HG03095 (cell line): ENCODE data around the gene CRYBB1.
"Not testable (repeated sequence)": the region's sequence is repeated elsewhere in the genome, so short reads cannot be mapped to it uniquely, and the experiment has no call there.

Source experiments
- ATAC-seq: cut with Tn5 transposase; IDR thresholded peaks from one replicate; pipeline ENCODE4 v1.9.1; 2021; ENCODE audit warnings: moderate library complexity; ENCODE audit not compliant: unreplicated experiment

CRYBB1 gene

GRCh38 chr22:26642465-26643417 lies 24.9 kb upstream of the CRYBB1 start:
- ATAC-seq = no peak

GRCh38 chr22:26636296-26636695 lies 18.5 kb upstream of the CRYBB1 start:
- ATAC-seq = no peak

- no peak for ATAC-seq
Measured at GRCh38 chr22:26635117-26635516, 17.3 kb upstream of the CRYBB1 start.

GRCh38 chr22:26634189-26634588 lies 16.4 kb upstream of the CRYBB1 start:
- ATAC-seq = no peak

GRCh38 chr22:26632422-26633155 lies 14.8 kb upstream of the CRYBB1 start:
- no peak for ATAC-seq

DNA sequence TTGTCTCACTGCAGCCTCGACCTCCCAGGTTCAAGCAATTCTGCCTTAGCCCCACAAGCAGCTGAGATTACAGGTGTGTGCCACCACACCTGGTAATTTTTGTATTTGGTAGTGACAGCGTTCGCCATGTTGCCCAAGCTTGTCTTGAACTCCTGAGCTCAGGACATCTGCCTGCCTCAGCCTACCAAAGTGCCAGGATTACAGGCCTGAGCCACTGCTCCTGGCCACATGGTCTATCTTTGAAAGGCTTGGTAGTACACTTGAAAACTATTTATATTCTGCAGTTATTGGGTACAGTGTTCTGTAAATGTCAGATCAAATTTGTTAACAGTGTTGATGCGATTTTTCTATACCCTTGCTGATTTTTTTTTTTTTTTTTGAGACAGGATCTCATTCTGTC lies 13.5 kb upstream of the CRYBB1 start:
- ATAC-seq = no peak

DNA sequence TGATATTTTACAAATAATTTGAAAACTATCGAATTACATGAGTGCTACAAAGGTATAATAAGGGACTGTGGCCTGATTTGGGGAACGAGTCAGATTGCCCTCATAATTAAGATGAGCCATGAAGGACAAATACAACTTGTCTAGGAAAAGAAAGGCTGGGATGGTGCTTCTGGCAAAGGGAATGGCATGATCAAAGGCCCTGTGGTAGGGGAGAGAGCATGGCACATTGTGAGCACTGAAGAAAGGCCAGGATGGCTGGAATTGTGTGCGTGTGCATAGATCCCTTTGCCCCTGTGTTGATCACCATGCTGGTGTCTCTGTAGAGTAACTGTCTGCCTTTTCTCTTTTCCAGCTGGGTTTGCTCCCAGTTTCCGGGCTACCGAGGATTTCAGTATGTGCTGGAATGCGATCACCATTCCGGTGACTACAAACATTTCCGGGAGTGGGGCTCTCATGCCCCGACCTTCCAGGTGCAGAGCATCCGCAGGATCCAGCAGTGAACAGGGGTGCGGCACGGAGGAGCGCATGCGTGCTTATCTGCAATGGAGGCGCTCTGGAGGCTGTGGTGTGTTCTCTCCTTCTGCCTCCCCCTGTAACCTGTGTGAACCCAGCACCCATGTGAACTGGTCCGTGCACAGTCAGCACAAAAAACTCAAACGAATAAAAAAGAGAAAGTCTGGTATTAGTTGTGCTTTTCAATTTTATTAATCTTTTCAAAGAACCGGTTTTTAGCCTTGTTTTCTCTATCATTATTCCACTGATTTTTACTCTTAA lies 12.3 kb upstream of the CRYBB1 start:
- ATAC-seq = no peak

GRCh38 chr22:26624803-26625202 lies 7.0 kb upstream of the CRYBB1 start:
- no peak for ATAC-seq

GRCh38 chr22:26623984-26624383 lies 6.2 kb upstream of the CRYBB1 start:
- no peak for ATAC-seq

GRCh38 chr22:26621663-26622062 lies 3.8 kb upstream of the CRYBB1 start, which contains the start of gene CRYBA4:
Gene CRYBA4 (plus strand): TSS chr22:26621963. CDS start chr22:26622597, 634 bp downstream.
- ATAC-seq = no peak

DNA sequence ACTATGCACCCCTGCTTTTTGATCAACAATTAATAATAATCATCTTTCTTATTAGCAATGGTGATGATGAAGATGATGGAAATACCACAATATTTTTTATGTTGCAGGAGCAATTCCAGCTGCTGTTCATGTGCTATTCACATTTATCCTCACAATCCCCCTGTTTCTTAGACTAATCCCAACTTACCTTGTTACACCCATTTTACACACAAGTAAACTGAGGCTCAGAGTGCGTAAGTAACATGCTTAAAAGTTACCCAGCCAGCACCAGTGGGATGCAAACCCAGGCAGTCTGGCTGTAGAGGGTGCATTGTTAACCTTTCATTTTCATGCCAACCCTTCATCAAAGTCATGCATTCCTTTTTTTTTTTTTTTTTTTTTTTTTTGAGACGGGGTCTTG lies 2.4 kb upstream of the CRYBB1 start:
- ATAC-seq = no peak

- no peak for ATAC-seq
Measured at GRCh38 chr22:26619510-26619909, 1.7 kb upstream of the CRYBB1 start.

- ATAC-seq = no peak
Measured at GRCh38 chr22:26618455-26618854, 628 bp upstream of the CRYBB1 start.

GRCh38 chr22:26616650-26617049 lies 1.2 kb downstream of the CRYBB1 start:
- no peak for ATAC-seq

DNA sequence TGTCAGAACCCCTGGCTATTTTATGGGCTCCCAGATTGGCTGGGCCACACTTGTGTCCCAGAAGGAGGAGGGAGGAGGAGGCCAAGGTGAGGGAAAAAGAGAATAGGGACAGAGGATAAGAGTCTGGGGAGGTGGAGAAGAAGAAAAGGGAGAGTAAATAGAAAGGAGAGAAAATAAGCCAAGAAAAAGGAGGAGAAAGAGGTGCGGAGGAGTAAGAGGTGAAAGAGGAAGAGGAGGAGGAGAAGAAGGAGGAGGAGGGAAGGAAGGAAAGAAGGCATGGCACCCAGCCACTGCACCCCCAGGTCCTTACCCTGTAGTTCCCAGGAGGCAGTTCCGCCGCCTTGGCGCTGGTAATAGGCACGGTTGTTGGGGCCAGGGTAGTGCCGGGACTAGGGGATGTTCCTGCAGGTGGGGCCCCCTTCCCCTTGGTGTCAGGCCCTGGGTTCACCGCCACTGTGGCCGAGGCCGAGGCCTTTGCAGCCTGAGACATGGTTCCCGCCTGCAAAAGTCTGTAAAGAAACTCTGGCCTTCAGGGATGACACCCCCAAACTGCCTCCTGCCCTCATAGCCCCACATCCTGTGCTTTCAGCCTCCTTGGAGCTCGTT lies 1.9 kb downstream of the CRYBB1 start:
- ATAC-seq = no peak

- no peak for ATAC-seq
Measured at GRCh38 chr22:26615149-26615548, 2.7 kb downstream of the CRYBB1 start.

DNA sequence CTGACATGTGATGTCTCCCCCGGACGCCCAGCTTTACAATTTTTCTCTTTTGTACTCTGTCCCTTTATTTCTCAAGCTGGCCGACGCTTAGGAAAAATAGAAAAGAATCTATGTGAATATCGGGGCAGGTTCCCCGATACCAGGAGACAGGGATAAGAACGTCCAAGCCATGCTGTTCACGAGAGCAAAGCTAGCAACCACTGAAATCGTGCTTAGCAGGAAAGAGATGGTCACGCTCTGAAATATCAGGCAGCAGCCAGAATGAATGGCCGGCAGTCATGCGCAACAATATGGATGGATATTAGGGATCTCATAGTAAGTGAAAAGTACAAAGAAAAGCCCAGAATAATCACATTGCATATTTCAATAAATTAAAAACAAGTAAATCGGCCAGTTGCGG lies 3.5 kb downstream of the CRYBB1 start:
- ATAC-seq = no peak

- ATAC-seq = not testable (repeated sequence)
Measured at GRCh38 chr22:26613753-26614152, 4.1 kb downstream of the CRYBB1 start.

DNA sequence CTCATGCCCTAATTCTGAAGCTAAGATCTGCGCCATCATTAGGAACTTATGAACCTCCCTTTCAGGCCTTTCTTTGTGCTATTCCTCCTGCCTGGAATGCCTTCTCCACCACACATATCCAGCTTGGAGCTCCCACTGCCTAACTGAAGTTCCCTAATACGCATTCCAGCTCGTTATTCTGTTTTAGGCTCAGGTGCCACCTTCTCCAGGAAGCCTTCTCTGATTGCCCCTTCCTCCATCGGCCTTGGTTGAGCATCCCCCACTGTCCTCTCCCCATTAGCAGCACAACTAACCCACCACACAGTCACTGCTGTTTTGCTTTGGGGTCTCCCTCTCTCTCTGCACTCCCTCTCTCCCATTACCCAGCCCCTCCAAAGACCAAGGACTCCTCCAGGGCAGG lies 5.2 kb downstream of the CRYBB1 start:
- ATAC-seq = no peak

DNA sequence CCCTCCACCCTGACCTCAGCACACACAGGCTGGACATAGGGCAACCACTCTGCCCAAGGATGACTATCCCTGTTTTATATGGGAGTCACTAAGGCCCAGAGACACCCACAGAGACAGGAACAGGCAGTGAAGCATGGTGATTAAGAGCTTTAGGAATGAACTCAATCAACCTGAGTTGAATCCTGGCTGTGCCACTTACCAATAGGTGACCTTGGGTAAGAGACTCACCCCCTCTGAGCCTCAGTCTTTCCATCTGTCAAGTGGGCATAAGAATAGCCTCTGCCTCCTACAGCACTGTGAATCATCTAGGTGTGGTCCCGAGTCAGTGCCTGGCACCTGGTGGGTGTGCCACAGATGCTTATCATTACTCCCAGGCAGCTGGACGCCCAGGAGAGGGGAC lies 6.8 kb downstream of the CRYBB1 start:
- ATAC-seq = no peak
